Uterus (tissue), 2 donors: ENCODE data around the gene ESPL1.

ENCODE experiments used
- POLR2A ChIP-seq, 2 donors: fragments of 450-650 bp; IDR thresholded peaks; one replicate each; pipeline ENCODE4 v1.6.1; 2016; ENCODE audit warnings: antibody characterized with exemption in 2 of 2, mild to moderate bottlenecking in 1 of 2, moderate library complexity in 1 of 2
- TF ChIP-seq, protein P1 (sequence below), 4 experiments: fragments of 200-600 bp in 2 of 4; fragments of 450-650 bp in 2 of 4; sonication (generic) in 2 of 4; IDR thresholded peaks; one replicate each; pipeline ENCODE4 v1.5.1; 2016 to 2019; ENCODE audit warnings: antibody characterized with exemption in 4 of 4, mild to moderate bottlenecking in 2 of 4, moderate library complexity in 1 of 4

GRCh38 chr12:53245286-53245685 lies 22.8 kb upstream of the ESPL1 start:
- TF ChIP-seq, protein P1, sequence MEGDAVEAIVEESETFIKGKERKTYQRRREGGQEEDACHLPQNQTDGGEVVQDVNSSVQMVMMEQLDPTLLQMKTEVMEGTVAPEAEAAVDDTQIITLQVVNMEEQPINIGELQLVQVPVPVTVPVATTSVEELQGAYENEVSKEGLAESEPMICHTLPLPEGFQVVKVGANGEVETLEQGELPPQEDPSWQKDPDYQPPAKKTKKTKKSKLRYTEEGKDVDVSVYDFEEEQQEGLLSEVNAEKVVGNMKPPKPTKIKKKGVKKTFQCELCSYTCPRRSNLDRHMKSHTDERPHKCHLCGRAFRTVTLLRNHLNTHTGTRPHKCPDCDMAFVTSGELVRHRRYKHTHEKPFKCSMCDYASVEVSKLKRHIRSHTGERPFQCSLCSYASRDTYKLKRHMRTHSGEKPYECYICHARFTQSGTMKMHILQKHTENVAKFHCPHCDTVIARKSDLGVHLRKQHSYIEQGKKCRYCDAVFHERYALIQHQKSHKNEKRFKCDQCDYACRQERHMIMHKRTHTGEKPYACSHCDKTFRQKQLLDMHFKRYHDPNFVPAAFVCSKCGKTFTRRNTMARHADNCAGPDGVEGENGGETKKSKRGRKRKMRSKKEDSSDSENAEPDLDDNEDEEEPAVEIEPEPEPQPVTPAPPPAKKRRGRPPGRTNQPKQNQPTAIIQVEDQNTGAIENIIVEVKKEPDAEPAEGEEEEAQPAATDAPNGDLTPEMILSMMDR (IDR thresholded peaks at IDR 0.05) = no peak
- TF ChIP-seq POLR2A (IDR thresholded peaks at IDR 0.05) = no peak
